ENCODE data around the gene TMEM115. TPM values are rescaled to one million over a fixed set of nuclear protein-coding genes. Genes with fewer than 3 reads are reported as not detected.

The TMEM115 gene
- total RNA-seq (2022): 31.9 and 40.3 TPM in 2 replicates
- Bru-seq, nascent RNA: percentile 76 among the genes with signal in this experiment
- percentile 81 among the genes with signal in this experiment for BruChase-seq, experiment 1, labeled RNA remaining after a 6-hour chase
- BruChase-seq, experiment 2, labeled RNA remaining after a 2-hour chase: percentile 87 among the genes with signal in this experiment
- long read RNA-seq, transcript TMEM115-201 (2 exons, 2,197 nt): major isoform, 105 of 109 reads
- long read RNA-seq, partial matches to known transcripts: 2 of 109 reads
- long read RNA-seq, other reads (novel, unspliced or antisense): 2 of 109 reads

GRCh38 chr3:50358911-50359759 is at the start of gene TMEM115:
TSS of gene TMEM115 (minus strand) at chr3:50359521. CDS start at chr3:50359063, 458 bp downstream.
- intact Hi-C loops (cut with micrococcal nuclease): no loop called here
- no peak for TF ChIP-seq CTCF (IDR thresholded peaks at IDR 0.05; ENCODE audit: unreplicated experiment)

GRCh38 chr3:50408443-50408944 is 49.2 kb upstream of the TMEM115 start:
- H3K9me3 Mint-ChIP-seq (ENCODE audit: unreplicated experiment): no peaks in the 10 kb centered on the region
- H3K27me3 Mint-ChIP-seq (ENCODE audit: insufficient read depth, unreplicated experiment): peaks cover 6% of the 10 kb centered on the region
- no peak for DNase-seq (ENCODE audit: unreplicated experiment)
- no peaks in the 10 kb centered on the region for H3K4me1 Mint-ChIP-seq (ENCODE audit: insufficient read depth, unreplicated experiment)
- ChIA-PET CTCF (interaction anchor here (0.6 kb wide), 1 partner anchor 241 kb away, joined by 3 read pairs; no protein-coding TSS in a partner anchor), POLR2A (no interaction called here)
- no peak overlapping the region for H3K27ac Mint-ChIP-seq (ENCODE audit: low read depth, unreplicated experiment)
- no peak for TF ChIP-seq CTCF (IDR thresholded peaks at IDR 0.05; ENCODE audit: unreplicated experiment)
- BruUV-seq (replicated peaks): no TSS peak
- peaks cover 7% of the 10 kb centered on the region for H3K36me3 Mint-ChIP-seq (ENCODE audit: insufficient read depth, unreplicated experiment)
- H3K4me3 Mint-ChIP-seq (ENCODE audit: unreplicated experiment): no peak overlapping the region
- intact Hi-C loops (cut with micrococcal nuclease): no loop called here

More at GRCh38 chr3:50358911-50359759, at the start of gene TMEM115:
- peak; percentile 98 for DNase-seq (ENCODE audit: unreplicated experiment)
- Mint-ChIP-seq H3K27me3 (ENCODE audit: insufficient read depth, unreplicated experiment) (no peaks in the 10 kb centered on the region), H3K27ac (ENCODE audit: low read depth, unreplicated experiment) (peak within 1 kb of the TSS; percentile 96), H3K9me3 (ENCODE audit: unreplicated experiment) (no peaks in the 10 kb centered on the region), H3K36me3 (ENCODE audit: insufficient read depth, unreplicated experiment) (peaks cover 15% of the 10 kb centered on the region), H3K4me3 (ENCODE audit: unreplicated experiment) (peak within 1 kb of the TSS; percentile 85), H3K4me1 (ENCODE audit: insufficient read depth, unreplicated experiment) (peaks cover 13% of the 10 kb centered on the region)
- POLR2A ChIA-PET: interaction anchor here (0.6 to 4.0 kb wide), 6 partner anchors 8 to 924 kb away, joined by 3 to 31 read pairs (median 5); partner anchors contain the start of genes CYB561D2, HEMK1 and NPRL2
- BruUV-seq (replicated peaks): TSS peak; percentile 54
- CTCF ChIA-PET: interaction anchor here (0.6 kb wide), 1 partner anchor 12 kb away, joined by 3 read pairs; no protein-coding TSS in a partner anchor

- intact Hi-C loops (cut with micrococcal nuclease): no loop called here
- peaks cover 7% of the 10 kb centered on the region for H3K36me3 Mint-ChIP-seq (ENCODE audit: insufficient read depth, unreplicated experiment)
- ChIA-PET POLR2A (no interaction called here), CTCF (no interaction called here)
- H3K27ac Mint-ChIP-seq (ENCODE audit: low read depth, unreplicated experiment): no peak overlapping the region
- DNase-seq (ENCODE audit: unreplicated experiment): no peak
- no peaks in the 10 kb centered on the region for H3K9me3 Mint-ChIP-seq (ENCODE audit: unreplicated experiment)
- H3K4me3 Mint-ChIP-seq (ENCODE audit: unreplicated experiment): no peak overlapping the region
- no TSS peak for BruUV-seq (replicated peaks)
- peaks cover 12% of the 10 kb centered on the region for H3K27me3 Mint-ChIP-seq (ENCODE audit: insufficient read depth, unreplicated experiment)
- no peak for TF ChIP-seq CTCF (IDR thresholded peaks at IDR 0.05; ENCODE audit: unreplicated experiment)
- H3K4me1 Mint-ChIP-seq (ENCODE audit: insufficient read depth, unreplicated experiment): peaks cover 5% of the 10 kb centered on the region
These were observed 47.2 kb upstream of the TMEM115 start for GRCh38 chr3:50406487-50406886.

- DNase-seq (ENCODE audit: unreplicated experiment): peak; percentile 56
- peaks cover 5% of the 10 kb centered on the region for H3K4me1 Mint-ChIP-seq (ENCODE audit: insufficient read depth, unreplicated experiment)
- H3K36me3 Mint-ChIP-seq (ENCODE audit: insufficient read depth, unreplicated experiment): peaks cover 7% of the 10 kb centered on the region
- ChIA-PET POLR2A (no interaction called here), CTCF (interaction anchor here (1.9 kb wide), 1 partner anchor 138 kb away, joined by 5 read pairs; no protein-coding TSS in a partner anchor)
- no peak overlapping the region for H3K27ac Mint-ChIP-seq (ENCODE audit: low read depth, unreplicated experiment)
- no peaks in the 10 kb centered on the region for H3K9me3 Mint-ChIP-seq (ENCODE audit: unreplicated experiment)
- H3K27me3 Mint-ChIP-seq (ENCODE audit: insufficient read depth, unreplicated experiment): peaks cover 12% of the 10 kb centered on the region
- no peak overlapping the region for H3K4me3 Mint-ChIP-seq (ENCODE audit: unreplicated experiment)
- intact Hi-C loops (cut with micrococcal nuclease): no loop called here
- no TSS peak for BruUV-seq (replicated peaks)
- no peak for TF ChIP-seq CTCF (IDR thresholded peaks at IDR 0.05; ENCODE audit: unreplicated experiment)
These were observed 45.9 kb upstream of the TMEM115 start for GRCh38 chr3:50405249-50405648.
